ENCODE measurements around the gene NCOA7.
"Not testable (repeated sequence)": the region's sequence is repeated elsewhere in the genome, so short reads cannot be mapped to it uniquely, and the experiment has no call there.

NCOA7 gene

DNA sequence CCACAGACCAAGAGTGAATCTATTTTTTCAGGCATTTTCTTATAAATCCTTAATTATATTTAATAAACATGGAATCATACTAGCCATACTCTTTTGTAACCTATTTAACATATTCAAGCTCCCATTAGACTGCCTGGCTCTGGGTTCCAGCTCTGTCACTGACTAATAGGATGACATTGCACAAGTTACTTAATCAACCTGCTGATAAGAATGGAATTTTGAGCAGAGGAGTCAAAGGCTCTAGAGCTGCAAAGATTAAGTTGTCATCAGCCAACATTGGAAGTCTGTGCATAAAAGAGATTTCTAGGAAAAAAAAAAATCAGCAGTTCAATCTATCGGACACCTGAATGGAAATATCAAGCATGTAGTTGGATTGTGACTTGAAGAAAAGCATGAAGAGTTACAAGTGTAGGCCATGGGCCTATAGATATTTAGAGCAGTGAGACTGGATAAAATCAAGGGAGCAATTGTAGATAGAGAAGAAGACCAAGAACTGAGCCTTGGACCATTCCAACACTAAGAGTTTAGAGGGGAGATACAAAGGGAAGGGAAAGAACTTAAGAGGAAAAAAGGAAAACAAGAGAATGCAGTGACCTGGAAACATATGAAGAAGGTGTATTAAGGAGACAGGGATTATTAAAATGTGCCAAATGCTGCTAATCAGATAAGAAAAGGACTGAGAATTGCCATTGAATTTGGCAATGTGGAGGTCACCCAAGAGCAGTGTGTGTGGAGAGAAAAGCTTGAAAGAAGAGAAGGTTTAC, 154.8 kb downstream of the NCOA7 start:
- Histone ChIP-seq H2BK15ac (replicated peaks; ENCODE audit: low read depth) (no peak overlapping the region), H3K4me1 (ENCODE audit: control insufficient read depth, low read depth, low read length) (no peaks in the 10 kb centered on the region), H3K4ac (ENCODE audit: low read depth, low read length) (no peak overlapping the region), H2BK5ac (ENCODE audit: low read length) (no peak overlapping the region), H3K27me3 (ENCODE audit: insufficient read depth, low read length, poor library complexity) (no peaks in the 10 kb centered on the region), H3K79me2 (ENCODE audit: control insufficient read depth, insufficient read depth, low read length) (no peaks in the 10 kb centered on the region), H3K9ac (ENCODE audit: low read length) (no peak overlapping the region), H4K5ac (ENCODE audit: low read length) (no peak overlapping the region), H2BK120ac (ENCODE audit: low read depth, low read length) (no peak overlapping the region), H3K23ac (ENCODE audit: low read length) (no peak overlapping the region), H4K8ac (ENCODE audit: low read depth, low read length) (no peak overlapping the region), H3K36me3 (ENCODE audit: control insufficient read depth, insufficient read depth, low read length) (no peaks in the 10 kb centered on the region), H3K56ac (ENCODE audit: low read length) (no peak overlapping the region), H3K79me1 (ENCODE audit: low read length) (no peaks in the 10 kb centered on the region), H3K4me3 (ENCODE audit: low read length) (no peak overlapping the region), H3K18ac (ENCODE audit: low read length) (no peak overlapping the region), H3K27ac (ENCODE audit: low read depth, low read length) (no peak overlapping the region), H2AK5ac (ENCODE audit: low read length) (no peak overlapping the region), H3K4me2 (ENCODE audit: low read length) (no peak overlapping the region)
- WGBS (ENCODE audit: extremely low coverage, insufficient coverage, low lambda C conversion rate), result no CpG with 5 or more reads among the region's 1 CpG
- peak; percentile 83 for DNase-seq

DNA sequence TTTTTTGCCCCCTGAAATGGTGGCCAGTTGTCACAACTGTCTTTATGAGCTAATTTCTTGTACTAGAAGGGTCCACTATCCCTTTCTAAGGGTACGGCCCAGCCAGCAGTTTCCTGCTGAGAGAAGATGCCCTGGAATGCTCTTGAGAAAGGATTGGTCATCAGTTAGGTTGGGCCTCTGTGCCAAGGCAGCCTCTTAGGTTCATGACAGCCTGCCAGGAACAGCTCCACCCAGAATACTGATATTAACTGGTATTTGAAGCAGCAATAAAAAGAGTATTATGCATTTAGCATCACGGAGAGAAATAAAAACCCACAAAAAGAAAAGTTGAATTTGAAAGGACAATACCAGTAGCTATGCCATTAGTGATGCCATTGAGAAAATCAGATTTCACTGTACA, 156.9 kb downstream of the NCOA7 start:
- WGBS (ENCODE audit: extremely low coverage, insufficient coverage, low lambda C conversion rate), result no CpG with 5 or more reads among the region's 2 CpGs
- Histone ChIP-seq H3K4me3 (ENCODE audit: low read length) (no peak overlapping the region), H2BK5ac (ENCODE audit: low read length) (no peak overlapping the region), H4K8ac (ENCODE audit: low read depth, low read length) (no peak overlapping the region), H3K36me3 (ENCODE audit: control insufficient read depth, insufficient read depth, low read length) (no peaks in the 10 kb centered on the region), H2BK120ac (ENCODE audit: low read depth, low read length) (no peak overlapping the region), H3K9ac (ENCODE audit: low read length) (no peak overlapping the region), H3K79me2 (ENCODE audit: control insufficient read depth, insufficient read depth, low read length) (no peaks in the 10 kb centered on the region), H3K27ac (ENCODE audit: low read depth, low read length) (no peak overlapping the region), H2BK15ac (replicated peaks; ENCODE audit: low read depth) (no peak overlapping the region), H3K56ac (ENCODE audit: low read length) (no peak overlapping the region), H3K23ac (ENCODE audit: low read length) (no peak overlapping the region), H3K4me2 (ENCODE audit: low read length) (no peak overlapping the region), H3K18ac (ENCODE audit: low read length) (no peak overlapping the region), H3K27me3 (ENCODE audit: insufficient read depth, low read length, poor library complexity) (no peaks in the 10 kb centered on the region), H4K5ac (ENCODE audit: low read length) (no peak overlapping the region), H3K79me1 (ENCODE audit: low read length) (no peaks in the 10 kb centered on the region), H3K4me1 (ENCODE audit: control insufficient read depth, low read depth, low read length) (no peaks in the 10 kb centered on the region), H3K4ac (ENCODE audit: low read depth, low read length) (no peak overlapping the region), H2AK5ac (ENCODE audit: low read length) (no peak overlapping the region)
- no peak for DNase-seq

- H3K23ac ChIP-seq (ENCODE audit: low read length), result no peak overlapping the region
- H2BK15ac ChIP-seq (replicated peaks; ENCODE audit: low read depth), result no peak overlapping the region
- DNase-seq, result no peak
- H2BK120ac ChIP-seq (ENCODE audit: low read depth, low read length), result no peak overlapping the region
- no peak overlapping the region for H2AK5ac ChIP-seq (ENCODE audit: low read length)
- H3K18ac ChIP-seq (ENCODE audit: low read length), result no peak overlapping the region
- no peaks in the 10 kb centered on the region for H3K79me1 ChIP-seq (ENCODE audit: low read length)
- H3K4me1 ChIP-seq (ENCODE audit: control insufficient read depth, low read depth, low read length), result no peaks in the 10 kb centered on the region
- H4K8ac ChIP-seq (ENCODE audit: low read depth, low read length), result no peak overlapping the region
- no peak overlapping the region for H3K4ac ChIP-seq (ENCODE audit: low read depth, low read length)
- H3K56ac ChIP-seq (ENCODE audit: low read length), result no peak overlapping the region
- H3K79me2 ChIP-seq (ENCODE audit: control insufficient read depth, insufficient read depth, low read length), result no peaks in the 10 kb centered on the region
- H3K4me3 ChIP-seq (ENCODE audit: low read length), result no peak overlapping the region
- no peak overlapping the region for H4K5ac ChIP-seq (ENCODE audit: low read length)
- H3K27ac ChIP-seq (ENCODE audit: low read depth, low read length), result no peak overlapping the region
- no CpG with 5 or more reads among the region's 3 CpGs for WGBS (ENCODE audit: extremely low coverage, insufficient coverage, low lambda C conversion rate)
- H3K9ac ChIP-seq (ENCODE audit: low read length), result no peak overlapping the region
- no peaks in the 10 kb centered on the region for H3K27me3 ChIP-seq (ENCODE audit: insufficient read depth, low read length, poor library complexity)
- no peak overlapping the region for H2BK5ac ChIP-seq (ENCODE audit: low read length)
- no peak overlapping the region for H3K4me2 ChIP-seq (ENCODE audit: low read length)
- no peaks in the 10 kb centered on the region for H3K36me3 ChIP-seq (ENCODE audit: control insufficient read depth, insufficient read depth, low read length)
These were observed 157.7 kb downstream of the NCOA7 start for GRCh38 chr6:125948455-125948854.

- Histone ChIP-seq H3K4me3 (ENCODE audit: low read length) (no peak overlapping the region), H2BK15ac (replicated peaks; ENCODE audit: low read depth) (no peak overlapping the region), H2AK5ac (ENCODE audit: low read length) (no peak overlapping the region), H4K5ac (ENCODE audit: low read length) (no peak overlapping the region), H2BK120ac (ENCODE audit: low read depth, low read length) (no peak overlapping the region), H3K36me3 (ENCODE audit: control insufficient read depth, insufficient read depth, low read length) (no peaks in the 10 kb centered on the region), H3K9ac (ENCODE audit: low read length) (no peak overlapping the region), H4K8ac (ENCODE audit: low read depth, low read length) (no peak overlapping the region), H3K4ac (ENCODE audit: low read depth, low read length) (no peak overlapping the region), H2BK5ac (ENCODE audit: low read length) (no peak overlapping the region), H3K23ac (ENCODE audit: low read length) (no peak overlapping the region), H3K56ac (ENCODE audit: low read length) (no peak overlapping the region), H3K27me3 (ENCODE audit: insufficient read depth, low read length, poor library complexity) (no peaks in the 10 kb centered on the region), H3K4me2 (ENCODE audit: low read length) (no peak overlapping the region), H3K4me1 (ENCODE audit: control insufficient read depth, low read depth, low read length) (no peaks in the 10 kb centered on the region), H3K27ac (ENCODE audit: low read depth, low read length) (no peak overlapping the region), H3K79me1 (ENCODE audit: low read length) (no peaks in the 10 kb centered on the region), H3K79me2 (ENCODE audit: control insufficient read depth, insufficient read depth, low read length) (no peaks in the 10 kb centered on the region), H3K18ac (ENCODE audit: low read length) (no peak overlapping the region)
- no peak for DNase-seq
- WGBS (ENCODE audit: extremely low coverage, insufficient coverage, low lambda C conversion rate), result no CpG with 5 or more reads among the region's 2 CpGs
These were observed 158.3 kb downstream of the NCOA7 start for GRCh38 chr6:125949069-125949468.

- WGBS (ENCODE audit: extremely low coverage, insufficient coverage, low lambda C conversion rate), result no CpG with 5 or more reads among the region's 6 CpGs
These were observed 159.5 kb downstream of the NCOA7 start for GRCh38 chr6:125950293-125950692.

DNA sequence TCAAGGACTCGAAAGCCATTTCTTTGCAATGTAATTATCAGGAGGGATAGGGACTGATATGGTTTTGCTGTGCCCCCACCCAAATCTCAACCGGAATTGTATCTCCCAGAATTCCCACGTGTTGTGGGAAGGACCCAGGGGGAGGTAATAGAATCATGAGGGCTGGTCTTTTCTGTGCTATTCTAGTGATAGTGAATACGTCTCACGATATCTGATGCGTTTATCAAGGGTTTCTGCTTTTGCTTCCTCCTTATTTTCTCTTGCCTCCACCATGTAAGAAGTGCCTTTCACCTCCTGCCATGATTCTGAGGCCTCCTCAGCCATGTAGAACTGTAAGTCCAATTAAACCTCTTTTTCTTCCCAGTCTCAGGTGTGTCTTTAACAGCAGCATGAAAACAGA, 160.0 kb downstream of the NCOA7 start:
- not testable (repeated sequence) for H4K5ac ChIP-seq (ENCODE audit: low read length); H3K36me3 ChIP-seq (ENCODE audit: control insufficient read depth, insufficient read depth, low read length); H3K23ac ChIP-seq (ENCODE audit: low read length); H3K4me3 ChIP-seq (ENCODE audit: low read length); H3K79me1 ChIP-seq (ENCODE audit: low read length); H4K8ac ChIP-seq (ENCODE audit: low read depth, low read length); H2BK15ac ChIP-seq (replicated peaks; ENCODE audit: low read depth); H3K4me1 ChIP-seq (ENCODE audit: control insufficient read depth, low read depth, low read length); H3K27me3 ChIP-seq (ENCODE audit: insufficient read depth, low read length, poor library complexity); H3K4ac ChIP-seq (ENCODE audit: low read depth, low read length); H3K27ac ChIP-seq (ENCODE audit: low read depth, low read length); H3K9ac ChIP-seq (ENCODE audit: low read length); H3K56ac ChIP-seq (ENCODE audit: low read length); H3K79me2 ChIP-seq (ENCODE audit: control insufficient read depth, insufficient read depth, low read length); H2AK5ac ChIP-seq (ENCODE audit: low read length); H3K4me2 ChIP-seq (ENCODE audit: low read length); DNase-seq; H2BK120ac ChIP-seq (ENCODE audit: low read depth, low read length); H3K18ac ChIP-seq (ENCODE audit: low read length); H2BK5ac ChIP-seq (ENCODE audit: low read length)
- WGBS (ENCODE audit: extremely low coverage, insufficient coverage, low lambda C conversion rate), result no CpG with 5 or more reads among the region's 6 CpGs

More at GRCh38 chr6:125950293-125950692, 159.5 kb downstream of the NCOA7 start:
- H3K4me2 ChIP-seq (ENCODE audit: low read length), result no peak overlapping the region
- no peak overlapping the region for H3K4ac ChIP-seq (ENCODE audit: low read depth, low read length)
- no peaks in the 10 kb centered on the region for H3K4me1 ChIP-seq (ENCODE audit: control insufficient read depth, low read depth, low read length)
- H3K4me3 ChIP-seq (ENCODE audit: low read length), result no peak overlapping the region
- H3K27me3 ChIP-seq (ENCODE audit: insufficient read depth, low read length, poor library complexity), result no peaks in the 10 kb centered on the region
- H2BK5ac ChIP-seq (ENCODE audit: low read length), result no peak overlapping the region
- no peak overlapping the region for H3K27ac ChIP-seq (ENCODE audit: low read depth, low read length)
- H3K18ac ChIP-seq (ENCODE audit: low read length), result no peak overlapping the region
- no peaks in the 10 kb centered on the region for H3K79me2 ChIP-seq (ENCODE audit: control insufficient read depth, insufficient read depth, low read length)
- H3K9ac ChIP-seq (ENCODE audit: low read length), result no peak overlapping the region
- peak; percentile 64 for DNase-seq
- no peaks in the 10 kb centered on the region for H3K79me1 ChIP-seq (ENCODE audit: low read length)
- H4K8ac ChIP-seq (ENCODE audit: low read depth, low read length), result no peak overlapping the region
- H2BK15ac ChIP-seq (replicated peaks; ENCODE audit: low read depth), result no peak overlapping the region
- no peak overlapping the region for H4K5ac ChIP-seq (ENCODE audit: low read length)
- H3K23ac ChIP-seq (ENCODE audit: low read length), result no peak overlapping the region
- H2BK120ac ChIP-seq (ENCODE audit: low read depth, low read length), result no peak overlapping the region
- H3K36me3 ChIP-seq (ENCODE audit: control insufficient read depth, insufficient read depth, low read length), result no peaks in the 10 kb centered on the region
- H2AK5ac ChIP-seq (ENCODE audit: low read length), result no peak overlapping the region
- H3K56ac ChIP-seq (ENCODE audit: low read length), result no peak overlapping the region
